ENCODE measurements around the gene ATXN1. TPM values are rescaled to one million over a fixed set of nuclear protein-coding genes. Genes with fewer than 3 reads are reported as not detected.

Gene ATXN1
- polyA plus RNA-seq, 1 donor from 2014 or later = 28.2 TPM

GRCh38 chr6:16673011-16673797 lies 88.1 kb downstream of the ATXN1 start:
- TF ChIP-seq TAF1 (IDR thresholded peaks at IDR 0.05; ENCODE audit: low read depth) (no peak), SMC3 (conservative IDR thresholded peaks at IDR 0.05; ENCODE audit: poor library complexity) (no peak), EZH2 (IDR thresholded peaks at IDR 0.05; ENCODE audit: borderline replicate concordance, insufficient read depth, low read length, poor library complexity, severe bottlenecking) (no peak), POLR2AphosphoS5 (IDR thresholded peaks at IDR 0.05) (no peak), CTCF (IDR thresholded peaks at IDR 0.05; ENCODE audit: poor library complexity, severe bottlenecking) (no peak), RAD21 (conservative IDR thresholded peaks at IDR 0.05) (no peak), EP300 (conservative IDR thresholded peaks at IDR 0.05; ENCODE audit: poor library complexity, severe bottlenecking) (no peak), MXI1 (conservative IDR thresholded peaks at IDR 0.05; ENCODE audit: poor library complexity, severe bottlenecking) (no peak), REST (IDR thresholded peaks at IDR 0.05; ENCODE audit: borderline replicate concordance) (no peak)
- no peaks in the 10 kb centered on the region for H3K27me3 ChIP-seq (ENCODE audit: insufficient read depth, low read depth, low read length)
- no peak overlapping the region for H3K9ac ChIP-seq (ENCODE audit: low read length)
- H3K4me3 ChIP-seq (ENCODE audit: low read length) = no peak overlapping the region
- no peaks in the 10 kb centered on the region for H3K79me2 ChIP-seq (replicated peaks; ENCODE audit: insufficient read depth, low read length)
- H3K9me3 ChIP-seq (ENCODE audit: low read length) = no peaks in the 10 kb centered on the region
- H3K27ac ChIP-seq (ENCODE audit: low read length) = no peak overlapping the region
- H4K20me1 ChIP-seq (ENCODE audit: insufficient read depth) = no peaks in the 10 kb centered on the region
- no peak overlapping the region for H3K4me2 ChIP-seq (ENCODE audit: low read length)
- H3F3A ChIP-seq (ENCODE audit: insufficient read depth, low read length, poor library complexity, severe bottlenecking) = no peaks in the 10 kb centered on the region
- no peaks in the 10 kb centered on the region for H3K36me3 ChIP-seq (ENCODE audit: insufficient read depth, low read length)
- no peak overlapping the region for H2AFZ ChIP-seq (ENCODE audit: low read depth, low read length)
- no peaks in the 10 kb centered on the region for H3K9me2 ChIP-seq (ENCODE audit: insufficient read depth, low read length)

- Histone ChIP-seq H3K4me3 (ENCODE audit: low read length) (no peak overlapping the region), H3K4me2 (ENCODE audit: low read length) (no peak overlapping the region)
These were observed 89.7 kb downstream of the ATXN1 start for GRCh38 chr6:16671302-16672289.

More at GRCh38 chr6:16671302-16672289, 89.7 kb downstream of the ATXN1 start:
- Histone ChIP-seq H4K20me1 (ENCODE audit: insufficient read depth) (no peaks in the 10 kb centered on the region), H3F3A (ENCODE audit: insufficient read depth, low read length, poor library complexity, severe bottlenecking) (no peaks in the 10 kb centered on the region), H3K79me2 (replicated peaks; ENCODE audit: insufficient read depth, low read length) (no peaks in the 10 kb centered on the region), H3K9me3 (ENCODE audit: low read length) (no peaks in the 10 kb centered on the region), H3K9ac (ENCODE audit: low read length) (no peak overlapping the region), H3K27ac (ENCODE audit: low read length) (no peak overlapping the region), H3K36me3 (ENCODE audit: insufficient read depth, low read length) (no peaks in the 10 kb centered on the region), H3K27me3 (ENCODE audit: insufficient read depth, low read depth, low read length) (no peaks in the 10 kb centered on the region), H2AFZ (ENCODE audit: low read depth, low read length) (no peak overlapping the region), H3K9me2 (ENCODE audit: insufficient read depth, low read length) (no peaks in the 10 kb centered on the region)
- TF ChIP-seq RAD21 (conservative IDR thresholded peaks at IDR 0.05) (no peak), REST (IDR thresholded peaks at IDR 0.05; ENCODE audit: borderline replicate concordance) (no peak), EP300 (conservative IDR thresholded peaks at IDR 0.05; ENCODE audit: poor library complexity, severe bottlenecking) (no peak), SMC3 (conservative IDR thresholded peaks at IDR 0.05; ENCODE audit: poor library complexity) (no peak), MXI1 (conservative IDR thresholded peaks at IDR 0.05; ENCODE audit: poor library complexity, severe bottlenecking) (no peak), POLR2AphosphoS5 (IDR thresholded peaks at IDR 0.05) (no peak), CTCF (IDR thresholded peaks at IDR 0.05; ENCODE audit: poor library complexity, severe bottlenecking) (no peak), TAF1 (IDR thresholded peaks at IDR 0.05; ENCODE audit: low read depth) (no peak), EZH2 (IDR thresholded peaks at IDR 0.05; ENCODE audit: borderline replicate concordance, insufficient read depth, low read length, poor library complexity, severe bottlenecking) (no peak)

Data from neural cell (in vitro differentiated cells).